Activated T-cell treated with anti-CD3 and anti-CD28 coated beads for 1 hour (primary cell): ENCODE data around the gene TCF15.

Experiments used
- DNase-seq: peaks from one replicate; pipeline ENCODE4 v3.0.0-alpha.2; 2020; ENCODE audit warnings: low read depth

Gene TCF15

DNA sequence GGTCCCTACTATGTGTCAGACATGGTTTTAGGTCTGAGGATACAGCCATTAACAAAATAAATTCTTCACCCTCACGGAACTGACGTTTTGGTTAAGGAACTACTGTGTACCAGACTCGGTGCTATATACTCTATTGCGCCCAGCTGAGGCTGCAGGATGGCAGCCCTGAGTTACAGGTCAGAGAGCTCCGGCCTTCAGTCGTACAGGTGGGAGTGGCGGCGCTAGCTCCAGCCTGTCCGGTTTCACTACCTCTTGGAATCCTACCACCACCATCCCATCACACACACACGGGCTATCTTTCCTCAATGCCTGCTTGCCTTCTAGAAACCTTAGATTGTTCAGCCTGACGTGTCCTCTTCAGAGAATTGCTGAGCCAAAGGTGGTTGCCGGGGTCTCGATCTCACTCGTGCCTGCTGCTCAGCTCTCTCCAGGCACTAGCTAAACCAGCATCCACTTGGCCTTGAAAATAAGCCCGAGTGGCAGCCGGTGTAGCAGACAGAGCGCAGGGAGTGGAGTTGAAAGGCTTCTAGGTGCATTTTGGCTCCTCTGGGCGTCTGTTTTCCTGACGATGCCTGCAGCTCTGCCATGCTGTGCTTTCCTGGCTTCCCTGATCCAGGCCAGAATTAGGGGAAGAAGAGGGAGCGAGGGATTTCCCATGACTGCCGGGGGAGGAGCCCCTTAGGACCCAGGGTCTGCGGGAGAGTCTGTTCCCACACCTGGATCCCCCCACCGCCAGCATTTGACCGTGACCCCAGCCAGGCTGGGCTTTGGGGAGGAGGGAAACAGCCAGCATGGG, 1.1 kb upstream of the TCF15 start:
- no peak for DNase-seq

DNA sequence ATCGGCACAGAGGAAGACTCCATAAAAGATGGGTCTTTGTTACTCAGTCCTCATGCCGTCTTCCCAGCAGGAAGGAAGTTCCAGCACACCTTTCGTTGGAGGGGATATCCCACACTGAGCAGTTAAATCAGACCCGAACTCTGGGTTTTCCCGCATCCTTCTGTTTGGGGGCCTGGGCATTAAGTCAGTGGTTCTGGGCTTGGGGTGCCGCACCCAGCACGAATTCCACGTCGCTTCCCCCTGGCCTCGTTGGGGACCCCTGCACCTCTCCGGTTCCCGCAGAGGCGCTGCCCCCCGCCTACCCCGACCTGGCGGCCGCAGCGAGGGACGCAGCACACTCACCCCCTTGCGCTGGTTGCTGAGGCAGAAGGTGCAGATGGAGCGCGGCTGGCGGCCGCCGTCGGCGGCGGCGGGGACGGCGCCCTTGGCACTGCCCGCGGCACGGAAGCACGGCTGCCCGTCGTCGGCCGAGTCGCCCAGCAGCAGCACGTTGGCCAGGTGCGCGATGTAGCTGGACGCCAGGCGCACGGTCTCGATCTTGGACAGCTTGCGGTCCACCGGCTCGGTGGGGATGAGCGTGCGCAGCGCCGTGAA, 641 bp downstream of the TCF15 start:
- DNase-seq = no peak

DNA sequence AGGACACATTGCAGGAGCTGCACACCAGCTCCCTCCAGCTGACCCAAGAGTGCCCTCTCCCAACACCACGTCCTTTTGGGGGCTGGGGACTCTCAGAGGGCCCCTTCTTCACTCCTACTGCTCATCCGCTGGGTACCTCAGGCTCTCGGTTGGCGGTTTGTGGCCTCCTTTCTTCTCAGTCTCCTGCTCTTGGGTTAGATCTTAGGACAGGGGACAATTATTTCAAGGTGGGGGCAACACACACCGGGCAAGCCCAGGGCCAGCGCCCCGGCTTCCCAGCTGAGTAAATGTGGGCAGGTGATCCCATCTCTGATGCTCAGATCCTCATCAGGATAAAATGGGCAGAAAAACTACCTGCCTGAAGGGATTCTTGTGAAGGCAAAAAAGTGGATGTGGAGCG, 1.1 kb downstream of the TCF15 start:
- no peak for DNase-seq

DNA sequence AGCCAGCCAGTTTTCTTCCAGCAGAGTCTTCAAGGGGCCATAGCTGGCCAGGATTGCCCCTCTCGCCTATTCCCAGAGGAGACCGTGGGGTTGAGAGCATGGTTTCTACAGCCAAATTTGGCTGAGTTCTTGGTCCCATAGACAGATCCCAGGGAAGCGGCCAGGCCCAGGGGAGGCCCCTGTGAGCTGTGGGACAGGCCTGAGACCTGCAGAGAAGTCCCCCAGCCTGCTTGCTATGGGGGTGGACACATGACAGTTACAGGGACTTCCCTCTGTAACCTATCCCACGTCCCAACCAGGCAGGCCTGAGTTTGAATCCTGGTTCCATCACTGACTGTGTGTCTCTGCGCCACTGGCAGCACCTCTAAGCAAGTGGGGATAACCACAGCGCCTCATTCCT, 2.6 kb downstream of the TCF15 start:
- no peak for DNase-seq

DNA sequence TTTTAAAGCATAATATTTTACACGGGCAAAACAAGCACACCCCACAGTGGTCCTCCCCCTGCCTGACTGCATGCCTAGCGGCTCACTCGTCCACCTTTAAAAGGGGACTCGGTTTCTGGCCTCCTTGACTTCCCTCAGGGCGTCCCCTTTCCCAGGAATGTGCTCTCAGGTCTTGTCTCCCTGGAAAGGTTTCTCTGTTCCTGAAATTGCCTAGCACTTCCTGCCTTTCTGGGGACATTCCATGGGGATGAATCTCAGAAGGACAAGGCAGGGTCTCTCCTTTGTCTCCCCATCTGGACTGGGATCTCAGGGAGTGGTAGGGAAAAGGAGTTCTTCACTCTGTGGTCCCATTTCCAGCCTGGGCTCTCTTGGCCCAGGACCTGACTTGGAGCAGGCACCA, 4.9 kb downstream of the TCF15 start:
- no peak for DNase-seq

DNA sequence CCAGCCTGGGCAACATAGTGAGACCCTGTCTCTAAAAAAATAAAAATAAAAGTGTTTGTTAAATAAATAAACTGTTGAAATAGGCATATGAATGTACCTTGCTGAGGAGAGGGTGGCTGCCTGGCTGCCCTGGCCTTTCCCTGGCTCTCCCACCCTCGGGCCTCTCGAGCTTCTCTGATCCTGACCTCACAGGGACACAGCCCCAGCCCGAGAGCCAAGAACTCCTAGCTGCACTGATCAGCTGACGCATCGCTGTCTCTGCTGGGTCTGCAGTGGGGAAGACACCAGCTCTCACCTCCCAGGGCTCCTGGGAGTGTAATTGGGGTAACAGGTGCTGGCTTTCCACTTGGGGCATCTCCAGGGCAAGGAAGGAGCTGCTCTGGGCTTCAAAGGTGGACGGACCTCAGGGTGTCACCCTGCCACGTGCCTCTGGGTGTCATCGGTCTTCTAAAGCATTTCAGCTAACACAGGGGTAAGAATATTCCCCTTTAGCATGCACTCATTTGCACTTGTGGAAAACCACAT, 6.9 kb downstream of the TCF15 start:
- DNase-seq = no peak

DNA sequence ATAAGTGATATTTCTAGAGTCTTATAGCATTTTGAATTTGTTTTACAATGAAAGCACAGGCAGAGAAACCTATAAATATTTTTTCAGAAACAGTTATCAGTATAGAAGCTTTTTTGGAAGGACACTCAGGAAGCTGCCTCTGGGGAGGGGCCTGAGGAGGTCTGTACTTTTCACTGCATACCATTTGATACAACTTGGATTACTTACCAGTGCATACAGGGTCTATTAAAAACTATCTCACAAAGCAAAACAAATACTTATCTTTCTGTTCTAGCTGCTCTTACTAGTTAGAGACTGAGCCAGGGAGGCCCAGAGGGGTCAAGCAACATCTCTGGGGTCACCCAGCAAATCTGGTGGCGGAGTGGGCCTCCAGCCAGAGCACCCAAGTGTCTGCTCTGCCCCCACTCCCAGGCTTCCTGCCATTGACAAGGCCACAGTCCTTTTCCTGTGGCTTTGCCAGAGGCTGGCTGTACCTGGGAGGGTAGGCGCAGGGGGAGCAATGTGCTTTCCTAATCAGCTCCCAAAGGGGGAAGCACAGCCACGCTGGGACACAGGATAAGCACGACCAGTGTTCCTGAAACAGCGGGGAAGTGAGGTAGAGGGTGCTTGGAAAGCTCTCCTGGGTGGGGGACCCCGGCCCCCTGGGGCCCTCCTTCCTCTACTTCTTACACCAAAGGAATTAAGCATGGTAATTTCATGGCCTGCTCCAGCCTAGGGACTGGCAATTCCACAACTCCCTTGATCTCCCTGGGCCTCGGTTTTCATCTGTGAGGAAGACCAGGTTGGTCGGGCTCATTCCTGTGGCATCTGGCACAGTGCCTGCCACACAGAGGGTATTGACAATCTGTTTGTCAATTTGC, 7.8 kb downstream of the TCF15 start:
- DNase-seq = no peak

DNA sequence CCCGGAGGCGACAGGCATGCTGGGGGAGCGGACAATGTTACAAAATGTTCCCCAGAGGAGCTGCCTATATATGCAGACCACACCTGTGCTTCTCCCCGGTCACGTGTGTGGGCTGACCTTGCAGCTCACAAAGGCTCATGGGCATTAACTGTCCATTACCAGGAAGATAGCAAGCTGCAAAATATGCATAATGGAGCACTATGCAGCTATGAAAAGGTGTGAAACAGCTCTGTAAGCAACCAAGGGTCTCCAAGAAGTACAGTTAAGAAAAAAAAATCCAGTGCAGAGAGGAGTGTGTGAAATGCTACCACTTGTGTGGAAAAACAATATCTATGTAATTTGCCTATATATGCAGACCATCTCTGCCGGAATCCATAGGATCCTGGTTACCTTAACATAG, 9.4 kb downstream of the TCF15 start:
- DNase-seq = no peak

DNA sequence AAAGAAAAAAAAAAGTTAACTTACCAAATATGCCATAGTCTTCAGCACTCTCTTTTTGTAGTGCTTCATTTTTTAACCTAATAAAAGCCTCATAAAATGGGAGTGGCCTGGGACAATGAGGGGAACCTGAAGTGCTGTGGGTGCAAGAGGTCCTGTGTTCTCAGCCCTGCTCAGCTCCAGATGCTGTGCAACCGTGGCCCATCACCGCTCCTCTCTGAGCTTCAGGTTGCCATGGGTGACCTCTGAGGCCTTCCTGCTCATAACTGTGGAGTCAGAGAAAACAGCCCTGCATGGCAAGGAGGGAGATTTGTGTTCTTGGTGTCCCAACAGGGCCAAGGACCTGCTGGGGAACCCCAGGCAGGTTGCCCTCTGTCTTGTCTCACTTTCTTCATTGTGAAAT, 10.0 kb downstream of the TCF15 start:
- DNase-seq = no peak

DNA sequence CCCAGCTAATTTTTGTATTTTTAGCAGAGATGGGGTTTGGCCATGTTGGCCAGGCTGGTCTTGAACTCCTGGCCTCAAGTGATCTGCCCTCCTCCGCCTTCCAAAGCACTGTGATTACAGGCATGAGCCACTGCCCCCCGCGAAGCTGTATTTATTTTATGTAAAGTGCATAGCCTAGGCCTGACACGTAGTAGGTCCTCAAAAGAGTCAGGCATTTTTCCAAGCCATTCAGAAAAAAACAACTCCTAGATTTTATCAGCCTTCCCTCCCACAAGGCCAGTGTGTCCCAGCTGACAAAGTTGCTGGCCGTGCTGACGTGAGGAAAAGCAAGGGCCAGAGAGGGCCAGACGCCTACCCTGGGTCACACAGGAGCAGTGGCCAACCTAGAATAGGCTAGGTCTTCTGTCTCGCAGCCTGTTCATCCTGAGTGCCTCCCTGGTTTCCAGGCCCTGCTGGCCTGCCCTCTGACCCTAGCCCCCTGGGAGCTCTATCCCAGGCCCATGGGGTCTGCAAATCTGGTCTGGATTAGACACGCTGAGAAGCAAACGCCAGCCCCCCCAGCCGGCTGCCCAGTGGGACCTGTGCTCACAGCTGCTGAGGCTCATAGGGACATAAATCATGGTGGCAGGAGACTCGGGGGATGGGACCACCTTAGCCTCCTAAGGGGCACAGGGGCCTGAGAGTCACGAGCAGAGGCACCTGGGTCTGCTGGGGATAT, 11.8 kb downstream of the TCF15 start:
- no peak for DNase-seq

DNA sequence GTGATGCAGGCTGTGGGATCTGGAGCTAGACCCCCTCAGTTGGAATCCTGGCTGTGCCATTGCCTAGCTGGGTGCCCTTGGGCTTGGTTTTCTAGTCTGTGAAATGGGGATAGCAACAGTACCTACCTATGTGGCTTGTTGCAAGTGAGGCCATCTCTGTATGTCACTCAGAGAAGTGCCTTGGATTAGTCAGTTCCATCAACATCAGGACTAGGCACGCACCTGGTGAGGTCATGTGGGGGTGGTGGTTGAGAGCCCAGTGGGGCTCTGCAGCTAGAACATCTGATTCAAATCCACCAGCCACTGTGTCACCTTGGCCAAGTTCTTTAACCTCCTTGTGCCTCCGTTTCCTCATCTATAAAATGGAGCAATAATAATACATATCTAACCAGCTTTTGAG, 12.5 kb downstream of the TCF15 start:
- no peak for DNase-seq

DNA sequence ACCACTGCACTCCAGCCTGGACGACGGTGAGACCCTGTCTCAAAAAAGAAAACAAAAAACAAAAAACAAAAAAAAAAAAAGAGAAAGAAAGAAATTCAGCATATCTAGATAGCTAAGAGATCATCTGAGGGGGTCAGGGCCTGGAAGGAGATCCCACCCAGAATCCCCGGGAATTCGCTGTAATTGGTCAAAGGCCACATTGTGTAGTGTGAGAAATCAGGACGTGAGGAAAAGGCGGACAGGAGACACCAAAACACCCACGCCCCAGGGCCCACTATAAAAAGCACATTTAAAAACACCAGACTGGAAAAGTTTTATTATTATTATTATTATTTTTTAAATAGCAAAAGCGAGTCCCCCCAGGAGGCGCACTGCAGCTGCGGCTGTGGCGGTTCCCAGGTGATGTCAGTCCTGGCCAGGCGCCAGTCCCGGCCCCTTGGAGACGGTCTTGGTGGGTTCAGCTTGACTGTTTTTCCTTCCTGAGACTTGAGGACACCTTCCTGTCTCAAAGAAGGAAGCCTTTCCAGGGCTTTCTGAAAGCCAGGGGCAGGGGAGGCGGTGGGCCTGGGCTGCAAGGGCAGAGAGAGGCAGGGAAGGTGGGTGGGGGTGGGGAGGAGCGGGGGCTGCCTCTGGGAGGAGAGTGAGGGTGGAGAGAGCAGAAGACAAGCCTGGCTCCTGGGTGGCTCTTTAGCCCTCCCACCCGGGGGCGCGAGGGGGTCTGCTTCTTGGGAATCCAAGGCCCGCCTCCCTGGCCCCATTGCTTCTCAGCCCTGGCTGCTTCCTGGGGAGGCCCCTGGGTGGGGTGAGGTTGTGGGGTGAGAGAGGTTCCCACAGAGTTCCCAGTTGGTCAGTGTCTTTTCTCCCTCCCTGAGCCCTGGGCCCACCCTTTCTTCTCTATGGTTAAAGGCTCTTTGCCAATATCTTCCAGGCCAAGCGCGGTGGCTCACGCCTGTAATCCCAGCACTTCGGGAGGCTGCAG, 14.5 kb downstream of the TCF15 start:
- no peak for DNase-seq

DNA sequence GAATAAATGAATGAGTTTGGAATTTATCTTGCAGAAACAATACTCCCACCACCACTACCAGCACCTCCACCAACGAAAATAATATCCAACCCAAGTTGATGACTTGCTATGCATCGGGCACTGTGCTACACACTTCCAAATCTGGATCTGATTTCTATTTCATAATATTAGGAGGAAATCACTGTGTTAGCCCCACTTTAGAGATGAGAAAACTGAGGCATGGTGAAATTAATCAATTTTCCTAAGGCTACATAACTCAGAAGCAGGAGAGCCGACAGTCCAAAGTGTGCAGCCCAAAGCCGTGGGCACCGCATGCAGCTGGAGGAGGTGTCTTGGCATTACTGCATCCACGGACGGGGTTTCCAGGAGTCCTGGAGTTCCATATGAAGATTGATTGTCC, 17.6 kb downstream of the TCF15 start:
- no peak for DNase-seq

DNA sequence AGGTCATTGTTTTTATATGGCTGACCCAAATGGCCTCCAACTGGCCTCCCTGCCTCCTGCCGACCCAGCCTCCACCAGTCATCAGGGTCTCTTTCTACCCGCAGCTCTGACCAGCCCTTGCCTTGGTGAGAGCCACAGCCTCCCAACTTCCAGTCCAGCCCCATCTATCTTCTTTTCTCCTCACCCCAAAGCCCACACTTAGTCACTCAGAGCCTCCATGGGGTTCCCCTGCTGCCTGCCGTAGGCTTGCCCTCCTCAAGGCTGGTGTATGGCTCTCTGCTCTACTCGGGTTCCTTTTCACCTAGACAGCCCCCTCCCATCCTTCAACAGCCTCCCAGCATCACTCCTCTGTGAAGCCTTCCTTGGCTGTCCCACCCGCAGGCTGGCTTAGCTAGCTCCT, 18.2 kb downstream of the TCF15 start:
- DNase-seq = no peak

DNA sequence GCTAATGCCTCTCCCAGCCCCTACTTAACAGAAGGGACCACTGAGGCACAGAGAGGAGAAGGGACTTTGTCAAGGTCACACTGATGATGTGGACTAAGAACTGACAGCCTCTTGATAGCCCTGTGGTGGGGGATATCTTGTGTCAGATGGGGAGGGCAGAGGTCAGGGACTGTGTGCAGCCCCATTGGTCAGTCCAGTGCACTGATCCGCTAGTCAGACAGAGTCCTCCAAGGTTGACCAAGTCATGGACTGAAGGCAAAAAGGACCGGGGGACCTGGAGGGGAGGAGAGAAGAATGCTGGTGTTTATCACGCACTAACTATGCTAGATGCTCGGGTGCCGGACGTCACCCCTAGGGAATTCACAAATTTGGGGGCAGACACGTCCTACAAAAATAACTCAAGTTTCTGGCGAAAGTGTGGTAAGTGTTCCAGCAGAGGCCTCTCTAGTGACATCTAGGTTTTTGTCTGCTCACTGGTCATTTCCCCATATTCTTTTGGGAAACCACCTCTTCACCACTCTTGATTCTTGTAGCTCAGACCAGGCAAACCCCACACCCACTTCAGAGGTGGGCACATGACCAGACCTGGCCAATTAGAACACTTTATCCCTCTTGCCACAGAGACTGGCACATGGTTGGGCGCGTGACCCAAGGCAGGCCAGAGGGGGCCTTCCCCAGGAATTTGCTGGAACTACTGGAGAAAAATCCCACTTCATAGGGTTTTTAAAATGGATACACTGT, 21.0 kb downstream of the TCF15 start:
- DNase-seq = no peak

DNA sequence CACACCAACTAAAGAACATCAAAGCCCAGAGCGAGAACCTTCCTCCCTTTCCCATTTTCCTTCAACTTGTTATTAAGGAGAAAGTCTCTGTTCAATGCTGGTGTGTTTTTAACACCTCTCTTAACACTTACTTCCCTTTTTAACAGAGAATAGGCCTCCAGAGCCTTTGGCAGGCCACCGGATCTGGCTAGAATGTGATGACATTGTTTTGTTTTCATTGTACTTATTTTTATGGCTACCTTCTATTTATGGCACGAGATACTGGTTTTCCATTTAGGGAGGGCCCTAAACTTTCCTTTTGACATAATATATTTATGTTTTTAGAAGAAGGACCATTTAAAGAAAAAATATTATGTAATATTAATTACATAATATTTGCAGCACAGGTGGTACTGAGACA, 21.6 kb downstream of the TCF15 start:
- DNase-seq = no peak

DNA sequence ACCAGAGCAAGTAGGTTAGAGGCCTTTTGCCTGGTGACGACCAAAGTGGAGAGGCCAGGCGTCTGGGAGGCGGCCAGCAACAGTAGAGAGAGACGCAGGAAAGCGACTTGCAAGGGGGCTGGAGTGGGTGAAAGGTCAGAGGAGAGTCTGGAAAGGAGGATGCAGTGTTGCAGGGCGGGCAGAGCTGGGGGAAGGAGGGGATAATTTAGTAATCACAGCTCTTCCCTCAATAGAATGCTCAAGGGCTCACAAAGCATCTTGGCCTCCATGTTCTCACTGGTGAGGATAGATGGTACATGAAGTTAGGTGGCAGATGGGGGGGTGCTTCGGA, 25.2 kb downstream of the TCF15 start:
- DNase-seq = no peak

DNA sequence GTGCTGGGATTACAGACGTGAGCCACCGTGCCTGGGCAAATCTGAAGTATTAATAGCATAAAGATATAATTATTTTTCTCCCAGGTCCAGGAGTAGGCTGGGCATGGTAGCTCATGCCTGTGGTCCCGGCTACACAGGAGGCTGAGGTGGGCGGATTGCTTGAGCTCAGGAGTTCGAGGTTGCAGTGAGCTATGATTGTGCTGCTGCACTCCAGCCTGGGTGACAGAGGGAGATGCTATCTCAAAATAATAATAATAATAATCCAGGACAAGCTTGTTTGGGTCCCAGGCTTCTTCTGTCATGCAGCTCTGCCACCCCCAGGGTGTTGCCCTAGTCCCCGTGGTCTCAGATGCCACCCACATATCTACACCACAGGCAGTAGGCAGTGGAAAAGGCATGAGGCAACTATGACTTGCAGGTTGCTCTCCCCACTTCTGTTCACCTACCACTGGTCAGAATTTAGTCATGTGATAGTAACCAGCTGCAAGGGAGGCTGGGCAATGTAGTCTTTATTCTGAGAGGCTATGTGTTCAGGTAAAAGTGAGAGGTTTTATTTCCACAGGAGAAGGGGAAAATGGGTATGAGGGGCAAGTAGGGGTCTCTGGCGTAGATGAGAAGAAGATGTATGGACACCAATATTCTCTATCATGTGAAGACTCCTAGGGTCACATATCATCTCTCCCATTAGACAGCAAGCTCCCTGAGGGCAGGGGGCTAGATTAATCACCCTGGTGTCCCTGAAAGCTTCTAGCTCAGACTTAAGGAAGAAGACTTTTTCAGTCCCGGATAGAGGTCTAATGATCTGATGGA, 25.7 kb downstream of the TCF15 start:
- DNase-seq = no peak

DNA sequence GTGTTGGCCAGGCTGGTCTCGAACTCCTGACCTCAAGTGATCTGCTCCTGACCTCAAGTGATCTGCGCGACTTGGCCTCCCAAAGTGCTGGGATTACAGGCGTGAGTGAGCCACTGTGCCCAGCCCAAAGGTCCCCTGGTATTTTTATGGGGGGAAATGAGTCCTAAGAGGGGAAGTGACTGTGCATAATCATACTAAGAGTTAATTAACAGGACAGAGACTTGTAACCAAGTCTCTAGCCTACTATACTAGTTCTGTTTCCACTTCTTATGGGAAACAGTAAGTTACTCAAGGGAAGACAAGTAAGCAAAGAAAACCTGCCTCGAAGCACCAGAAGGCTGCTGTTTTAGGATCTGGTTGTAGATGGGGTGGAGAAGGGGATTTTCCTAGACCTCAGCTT, 27.9 kb downstream of the TCF15 start:
- no peak for DNase-seq
